Esophagus muscularis mucosa (tissue), 4 donors: ENCODE results near the gene CDCA7L. TPM values are rescaled to one million over a fixed set of nuclear protein-coding genes. Genes with fewer than 3 reads are reported as not detected.

Experiments
- DNase-seq: peaks from one replicate; pipeline ENCODE4 v3.0.0-alpha.2; 2017; ENCODE audit errors: extremely low spot score
- H3K27ac ChIP-seq, 4 donors: fragments of 200-600 bp; sonication (generic); replicated peaks in 1 of 4; 1 replicate in 3 of 4; 2 replicates in 1 of 4; pipeline ENCODE4 v1.5.1; 2016 to 2019; ENCODE audit warnings: mild to moderate bottlenecking in 1 of 4
- H3K27me3 ChIP-seq, 4 donors: fragments of 200-600 bp; sonication (generic); one replicate each; pipeline versions ENCODE4 v1.5.1 to v1.6.0; 2016 to 2019
- H3K36me3 ChIP-seq, 4 donors: fragments of 200-600 bp; sonication (generic); one replicate each; pipeline ENCODE4 v1.5.1; 2016 to 2019
- H3K4me1 ChIP-seq, 4 donors: fragments of 200-600 bp; sonication (generic); one replicate each; pipeline ENCODE4 v1.5.1; 2016 to 2019
- H3K4me3 ChIP-seq, 4 donors: fragments of 200-600 bp; sonication (generic); 1 replicate in 2 of 4; 2 replicates in 2 of 4; pipeline ENCODE4 v1.5.1; 2016 to 2019; ENCODE audit warnings: mild to moderate bottlenecking in 4 of 4, moderate library complexity in 1 of 4
- H3K9me3 ChIP-seq, 4 donors: fragments of 200-600 bp; sonication (generic); 1 replicate in 3 of 4; 2 replicates in 1 of 4; pipeline ENCODE4 v1.5.1; 2016 to 2019
- CTCF ChIP-seq, 3 experiments: fragments of 200-600 bp in 2 of 3; fragments of 450-650 bp in 1 of 3; sonication (generic) in 2 of 3; IDR thresholded peaks; one replicate each; pipeline ENCODE4 v1.5.1; 2017 to 2019; ENCODE audit warnings: antibody characterized with exemption in 3 of 3, mild to moderate bottlenecking in 2 of 3, moderate library complexity in 1 of 3
- EP300 ChIP-seq: sonication (generic); formaldehyde crosslinking; IDR thresholded peaks from one replicate; pipeline ENCODE4 v1.6.1; 2017; ENCODE audit warnings: antibody characterized with exemption
- POLR2A ChIP-seq: fragments of 450-650 bp; IDR thresholded peaks from one replicate; pipeline ENCODE4 v1.6.1; 2017; ENCODE audit warnings: antibody characterized with exemption, moderate library complexity, mild to moderate bottlenecking, low read depth
- POLR2AphosphoS5 ChIP-seq, 2 donors: sonication (generic); formaldehyde crosslinking; IDR thresholded peaks; one replicate each; pipeline ENCODE4 v1.6.1; 2017; ENCODE audit warnings: antibody characterized with exemption in 2 of 2
- WGBS: methylation state at CpG from one replicate; pipeline ENCODE4 v1.1.5; 2018; 5-methylcytosine and 5-hydroxymethylcytosine counted together
- intact Hi-C: fragments of 100-400 bp; cut with DNase I; formaldehyde crosslinking; loops from one replicate; pipeline ENCODE4 v1.15.1; 2023
- total RNA-seq, 4 donors: library from RNA; depleted of rRNA; stranded (reverse); fragments of >200 nt; gene quantifications; one replicate each; pipeline versions ENCODE4 v1.1.0 to v1.2.1, GENCODE V29; 2016

The CDCA7L gene
- total RNA-seq, 4 donors from 2014 or later = 19.5 to 61.6 (median 25.2) TPM

DNA sequence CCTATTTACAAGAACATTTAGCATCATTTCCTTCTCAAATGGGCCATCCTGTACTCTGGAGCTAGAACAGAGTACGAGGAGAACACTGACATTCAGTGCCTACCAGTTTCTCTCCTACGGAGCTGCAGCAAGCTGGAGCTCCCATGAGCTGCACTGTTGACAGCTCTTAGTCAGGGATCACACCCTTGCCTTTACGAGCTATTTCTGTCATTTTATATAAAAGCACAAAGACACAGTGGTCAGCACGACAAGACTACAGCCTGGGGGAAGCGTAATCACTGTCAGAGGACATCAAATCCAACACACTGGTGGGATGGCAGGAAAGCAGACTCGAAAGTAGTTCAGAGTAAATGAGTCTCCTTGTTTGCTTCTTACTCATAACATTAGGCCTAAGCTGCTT, 2.7 kb downstream of the CDCA7L start:
- Histone ChIP-seq H3K9me3 (no peaks in the 10 kb centered on the region), H3K27ac (peak overlapping the region; percentile 37 to 74 (median 60)), H3K4me1 (peaks cover 32 to 75% (median 60%) of the 10 kb centered on the region in 4 donors), H3K27me3 (no peaks in the 10 kb centered on the region), H3K36me3 (no peaks in the 10 kb centered on the region), H3K4me3 (peak overlapping the region in 2 of 4 donors; percentile 11 to 19)
- WGBS = 44% methylated on average over 6 of the region's 6 CpGs
- TF ChIP-seq POLR2AphosphoS5 (IDR thresholded peaks at IDR 0.05) (no peak), CTCF (IDR thresholded peaks at IDR 0.05) (no peak), POLR2A (no peak), EP300 (no peak)
- intact Hi-C loops = no loop called here
- no peak for DNase-seq

GRCh38 chr7:21941611-21942141, 4.0 kb downstream of the CDCA7L start:
- TF ChIP-seq POLR2A = no peak
- no peak for TF ChIP-seq EP300
- no peak for TF ChIP-seq CTCF (IDR thresholded peaks at IDR 0.05)
- no peak for TF ChIP-seq POLR2AphosphoS5 (IDR thresholded peaks at IDR 0.05)
- peak overlapping the region; percentile 22 to 74 (median 36) for H3K27ac ChIP-seq
- DNase-seq = no peak
- no peaks in the 10 kb centered on the region for H3K36me3 ChIP-seq
- H3K4me1 ChIP-seq = peaks cover 32 to 75% (median 60%) of the 10 kb centered on the region in 4 donors
- H3K9me3 ChIP-seq = no peaks in the 10 kb centered on the region
- no peak overlapping the region for H3K4me3 ChIP-seq
- intact Hi-C loops = no loop called here
- no peaks in the 10 kb centered on the region for H3K27me3 ChIP-seq
- 69% methylated on average over 3 of the region's 3 CpGs for WGBS

- Histone ChIP-seq H3K4me3 (no peak overlapping the region), H3K27me3 (no peaks in the 10 kb centered on the region), H3K36me3 (no peaks in the 10 kb centered on the region), H3K4me1 (peaks cover 32 to 65% (median 49%) of the 10 kb centered on the region in 4 donors), H3K9me3 (no peaks in the 10 kb centered on the region), H3K27ac (peak overlapping the region in 3 of 4 donors; percentile 20 to 44 (median 36))
- no peak for TF ChIP-seq EP300
- no peak for TF ChIP-seq POLR2A
- no peak for TF ChIP-seq CTCF (IDR thresholded peaks at IDR 0.05)
- TF ChIP-seq POLR2AphosphoS5 (IDR thresholded peaks at IDR 0.05) = no peak
- no peak for DNase-seq
- intact Hi-C loops = no loop called here
- 87% methylated on average over 3 of the region's 3 CpGs for WGBS
These were observed 5.8 kb downstream of the CDCA7L start for GRCh38 chr7:21939858-21940372.

- peak overlapping the region; percentile 20 to 44 (median 32) for H3K27ac ChIP-seq
- H3K9me3 ChIP-seq = no peaks in the 10 kb centered on the region
- no peak for DNase-seq
- peaks cover 30 to 58% (median 45%) of the 10 kb centered on the region in 4 donors for H3K4me1 ChIP-seq
- 42% methylated on average over 4 of the region's 4 CpGs for WGBS
- no peaks in the 10 kb centered on the region for H3K27me3 ChIP-seq
- H3K4me3 ChIP-seq = no peak overlapping the region
- intact Hi-C loops = no loop called here
- H3K36me3 ChIP-seq = no peaks in the 10 kb centered on the region
- TF ChIP-seq POLR2AphosphoS5 (IDR thresholded peaks at IDR 0.05) = no peak
These were observed 6.4 kb downstream of the CDCA7L start for GRCh38 chr7:21939136-21939857.

DNA sequence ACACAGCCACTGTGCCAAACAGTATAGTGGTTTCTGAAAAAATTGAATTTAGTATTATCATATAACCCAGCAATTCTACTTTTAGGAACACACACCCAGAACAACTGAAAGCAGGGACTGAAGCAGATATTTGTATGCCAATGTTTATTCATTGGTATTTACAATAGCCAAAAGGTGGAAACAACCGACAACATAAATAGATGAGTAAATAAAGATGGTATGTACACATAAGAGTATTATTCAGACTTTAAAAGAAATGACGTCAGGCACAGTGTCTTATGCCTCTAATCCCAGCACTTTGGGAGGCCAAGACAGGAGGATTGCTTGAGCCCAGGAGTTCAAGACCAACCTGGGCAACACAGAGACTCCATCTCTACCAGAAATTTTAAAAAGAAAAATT, 7.2 kb downstream of the CDCA7L start:
- intact Hi-C loops = no loop called here
- Histone ChIP-seq H3K9me3 (no peaks in the 10 kb centered on the region), H3K4me3 (no peak overlapping the region), H3K27ac (peak overlapping the region in 3 of 4 donors; percentile 20 to 44 (median 29)), H3K36me3 (no peaks in the 10 kb centered on the region), H3K27me3 (no peaks in the 10 kb centered on the region), H3K4me1 (peaks cover 25 to 50% (median 37%) of the 10 kb centered on the region in 4 donors)
- 76% methylated on average over 2 of the region's 2 CpGs for WGBS
- TF ChIP-seq POLR2AphosphoS5 (IDR thresholded peaks at IDR 0.05) (no peak), POLR2A (no peak), CTCF (IDR thresholded peaks at IDR 0.05) (no peak), EP300 (no peak)
- DNase-seq = no peak
